K562 (cell line): ENCODE results near the gene SLC11A1. TPM values are rescaled to one million over a fixed set of nuclear protein-coding genes. Genes with fewer than 3 reads are reported as not detected.

Experiments used
- AFF4 ChIP-seq: sonication (generic); formaldehyde crosslinking; IDR thresholded peaks from 2 replicates; pipeline ENCODE4 v1.8.0; 2023; ENCODE audit warnings: mild to moderate bottlenecking, missing genetic modification reagents
- CEBPB ChIP-seq: fragments of 450-650 bp; IDR thresholded peaks from 2 replicates; pipeline ENCODE4 v1.6.1; 2016; ENCODE audit warnings: missing genetic modification characterization, missing compliant biosample characterization
- CREB1 ChIP-seq, 2 experiments: sonication (generic) in 1 of 2; formaldehyde crosslinking in 1 of 2; IDR thresholded peaks; 2 replicates each; pipeline versions ENCODE4 v1.6.1 to v1.8.0; 2012 to 2022; ENCODE audit warnings: inconsistent platforms in 1 of 2, mild to moderate bottlenecking in 1 of 2, missing genetic modification reagents in 1 of 2, moderate library complexity in 1 of 2
- HNRNPH1 ChIP-seq: fragments of 200-400 bp; formaldehyde crosslinking; optimal IDR thresholded peaks from 2 replicates; pipeline ENCODE3; 2017; ENCODE audit warnings: low read depth, mild to moderate bottlenecking, low read length, moderate library complexity
- KAT7 ChIP-seq: sonication (generic); formaldehyde crosslinking; IDR thresholded peaks from 2 replicates; pipeline ENCODE4 v1.8.0; 2022; ENCODE audit warnings: missing genetic modification reagents, mild to moderate bottlenecking, borderline replicate concordance
- LCOR ChIP-seq: sonication (generic); formaldehyde crosslinking; IDR thresholded peaks from 2 replicates; pipeline ENCODE4 v1.8.0; 2022; ENCODE audit warnings: mild to moderate bottlenecking, missing genetic modification reagents
- MBD2 ChIP-seq: sonication (generic); IDR thresholded peaks from 2 replicates; pipeline ENCODE4 v1.6.1; 2016; ENCODE audit warnings: low read depth, borderline replicate concordance
- MCM3 ChIP-seq: fragments of 450-650 bp; IDR thresholded peaks from 2 replicates; pipeline ENCODE4 v1.6.1; 2016
- MTA3 ChIP-seq: fragments of 450-650 bp; formaldehyde crosslinking; IDR thresholded peaks from 2 replicates; pipeline ENCODE4 v1.6.1; 2017; ENCODE audit warnings: mild to moderate bottlenecking, borderline replicate concordance
- OTX1 ChIP-seq: fragments of 450-650 bp; formaldehyde crosslinking; IDR thresholded peaks from 2 replicates; pipeline ENCODE4 v1.4.0; 2022; ENCODE audit warnings: mild to moderate bottlenecking
- PHB ChIP-seq: fragments of 250-450 bp; sonication (Bioruptor Pico); IDR thresholded peaks from 2 replicates; pipeline ENCODE4 v1.5.0; 2021
- PKNOX1 ChIP-seq: fragments of 450-650 bp; IDR thresholded peaks from 2 replicates; pipeline ENCODE4 v1.6.1; 2016
- RUNX1 ChIP-seq: sonication (generic); IDR thresholded peaks from 2 replicates; pipeline ENCODE4 v1.6.1; 2016; ENCODE audit warnings: antibody characterized with exemption, low read depth
- TBP ChIP-seq: optimal IDR thresholded peaks from 2 replicates; pipeline ENCODE3; 2011; ENCODE audit warnings: low read depth, low read length, improper control_type of control experiment
- VEZF1 ChIP-seq: fragments of 200-800 bp; sonication (Bioruptor generic); IDR thresholded peaks from 2 replicates; pipeline ENCODE4 v1.6.1; 2017; ENCODE audit warnings: missing genetic modification characterization, missing compliant biosample characterization
- ZBTB1 ChIP-seq: sonication (generic); formaldehyde crosslinking; IDR thresholded peaks from 2 replicates; pipeline ENCODE4 v1.8.1; 2023; ENCODE audit warnings: missing genetic modification reagents, low read depth, mild to moderate bottlenecking, borderline replicate concordance
- ZBTB9 ChIP-seq: fragments of 450-650 bp; formaldehyde crosslinking; IDR thresholded peaks from 2 replicates; pipeline ENCODE4 v1.4.0; 2020; ENCODE audit warnings: mild to moderate bottlenecking, moderate library complexity
- ZFX ChIP-seq: sonication (generic); formaldehyde crosslinking; IDR thresholded peaks from 2 replicates; pipeline ENCODE4 v1.8.0; 2022; ENCODE audit warnings: mild to moderate bottlenecking, missing genetic modification reagents, moderate library complexity
- polyA plus RNA-seq, 8 experiments: library from polyadenylated mRNA; depleted of rRNA in 4 of 8; stranded (reverse) in 5 of 8; unstranded in 3 of 8; fragments of >200 nt; fragmentation: Nextera tagmentation in 2 of 8; fragmentation: Illumina TruSeq in 1 of 8; extraction: Ambion mirVana in 2 of 8; extraction: Trizol in 1 of 8; gene quantifications; 2 replicates each; pipeline versions ENCODE4 v1.2.1 to v1.2.3, GENCODE V29; 2011 to 2014; ENCODE audit warnings: inconsistent platforms in 1 of 8, missing spikeins in 1 of 8
- total RNA-seq, 7 experiments: library from RNA; depleted of rRNA in 6 of 7; stranded (reverse); fragments of >200 nt in 6 of 7; fragmentation: Illumina TruSeq in 2 of 7; extraction: Trizol in 2 of 7; gene quantifications; 2 replicates each; pipeline versions ENCODE4 v1.2.1 to v1.2.3, GENCODE V29; 2011 to 2021; ENCODE audit warnings: low replicate concordance in 1 of 7

Gene SLC11A1
- total and polyA plus RNA-seq, 9 of the 15 experiments (the other 6 are each of a cell fraction or from before 2014, with no cell fraction given): 0.35 to 1.6 (median 0.65) TPM

- TF ChIP-seq CREB1 (IDR thresholded peaks at IDR 0.05) (no peak), CREB1 (CRISPR knock-in tag; IDR thresholded peaks at IDR 0.05) (peak; percentile 42; the same call in 1 of the 2 replicates), ZFX (CRISPR knock-in tag) (peak; percentile 71), MBD2 (0 out of 2 replicates have a peak, but pooled peaks have one; percentile 9), AFF4 (CRISPR knock-in tag) (0 out of 2 replicates have a peak, but pooled peaks have one; percentile 51), RUNX1 (no peak), OTX1 (no peak), LCOR (CRISPR knock-in tag) (0 out of 2 replicates have a peak, but pooled peaks have one; percentile 24), PKNOX1 (0 out of 2 replicates have a peak, but pooled peaks have one; percentile 9), VEZF1 (CRISPR knock-in tag) (0 out of 2 replicates have a peak, but pooled peaks have one; percentile 2), ZBTB1 (CRISPR knock-in tag) (peak; percentile 51; the same call in 1 of the 2 replicates), HNRNPH1 (no peak), PHB (CRISPR knock-in tag) (no peak), KAT7 (0 out of 2 replicates have a peak, but pooled peaks have one; percentile 47), ZBTB9 (peak; percentile 71), TBP (no peak), MCM3 (no peak), MTA3 (no peak), CEBPB (tag) (0 out of 2 replicates have a peak, but pooled peaks have one; percentile 4)
Observed at GRCh38 chr2:218394298-218395089, 12.4 kb downstream of the SLC11A1 start (continued).
